OCI-LY1 (cell line): ENCODE measurements around the gene MAFB.

ENCODE experiments used
- H2AFZ ChIP-seq: fragments of 200-600 bp; sonication (generic), shearing (Covaris generic); 2 replicates; pipeline ENCODE4 v1.6.0; 2014; ENCODE audit warnings: antibody characterized with exemption, mild to moderate bottlenecking, low read length
- H3F3A ChIP-seq: fragments of 200-600 bp; sonication (generic), shearing (Covaris generic); 2 replicates; pipeline ENCODE4 v1.6.0; 2014; ENCODE audit warnings: mild to moderate bottlenecking, antibody characterized with exemption, low read length, moderate library complexity; ENCODE audit not compliant: insufficient read depth
- H3K27ac ChIP-seq: fragments of 200-600 bp; sonication (generic); 2 replicates; pipeline ENCODE4 v1.5.1; 2014; ENCODE audit warnings: low read length, mixed run types, mild to moderate bottlenecking, low read depth; ENCODE audit not compliant: poor library complexity, severe bottlenecking
- H3K27me3 ChIP-seq: fragments of 200-600 bp; sonication (generic); 2 replicates; pipeline ENCODE4 v1.6.0; 2014; ENCODE audit warnings: antibody characterized with exemption, mild to moderate bottlenecking, low read length, moderate library complexity; ENCODE audit not compliant: insufficient read depth
- H3K36me3 ChIP-seq: fragments of 200-600 bp; sonication (generic); 2 replicates; pipeline ENCODE4 v1.6.1; 2014; ENCODE audit warnings: mild to moderate bottlenecking, antibody characterized with exemption, low read length, moderate library complexity, mixed read lengths; ENCODE audit not compliant: insufficient read depth
- H3K4me1 ChIP-seq: fragments of 200-600 bp; sonication (generic); 2 replicates; pipeline ENCODE4 v1.5.1; 2014; ENCODE audit warnings: mild to moderate bottlenecking, low read length, moderate library complexity; ENCODE audit not compliant: insufficient read depth, severe bottlenecking
- H3K4me2 ChIP-seq: fragments of 200-600 bp; sonication (generic), shearing (Covaris generic); 2 replicates; pipeline ENCODE4 v1.6.1; 2014; ENCODE audit warnings: low read length
- H3K4me3 ChIP-seq: fragments of 200-600 bp; sonication (generic); 2 replicates; pipeline ENCODE4 v1.5.1; 2014; ENCODE audit warnings: low read length, low read depth, mild to moderate bottlenecking, mixed read lengths; ENCODE audit not compliant: poor library complexity, severe bottlenecking
- H3K79me2 ChIP-seq: fragments of 200-600 bp; shearing (Covaris generic); 2 replicates; pipeline ENCODE4 v1.6.1; 2016; ENCODE audit warnings: mixed run types, low read length, mixed read lengths; ENCODE audit not compliant: insufficient read depth
- H3K9ac ChIP-seq: fragments of 200-600 bp; sonication (generic), shearing (Covaris generic); 2 replicates; pipeline ENCODE4 v1.6.1; 2014; ENCODE audit warnings: mild to moderate bottlenecking, low read length, mixed read lengths
- H3K9me2 ChIP-seq: fragments of 200-600 bp; sonication (generic), shearing (Covaris generic); 2 replicates; pipeline ENCODE4 v1.6.1; 2014; ENCODE audit warnings: low read depth, mild to moderate bottlenecking, low read length, mixed read lengths
- H3K9me3 ChIP-seq: fragments of 200-600 bp; shearing (Covaris generic); 2 replicates; pipeline ENCODE4 v1.6.1; 2014; ENCODE audit warnings: low read length, mixed read lengths
- H4K20me1 ChIP-seq: fragments of 200-600 bp; sonication (generic), shearing (Covaris generic); 2 replicates; pipeline ENCODE4 v1.6.0; 2016; ENCODE audit warnings: mild to moderate bottlenecking, low read length; ENCODE audit not compliant: insufficient read depth
- EZH2 ChIP-seq: fragments of 200-600 bp; sonication (generic), shearing (Covaris generic); IDR thresholded peaks from 2 replicates; pipeline ENCODE4 v1.8.0; 2017; ENCODE audit warnings: borderline replicate concordance, mixed run types, mild to moderate bottlenecking, antibody characterized with exemption, low read length, moderate library complexity, mixed read lengths
- TF ChIP-seq, protein P1 (sequence below): fragments of 200-600 bp; sonication (generic), shearing (Covaris generic); IDR thresholded peaks from 2 replicates; pipeline ENCODE4 v1.5.1; 2017; ENCODE audit warnings: mild to moderate bottlenecking, antibody characterized with exemption, low read length, moderate library complexity, mixed read lengths

The MAFB gene

DNA sequence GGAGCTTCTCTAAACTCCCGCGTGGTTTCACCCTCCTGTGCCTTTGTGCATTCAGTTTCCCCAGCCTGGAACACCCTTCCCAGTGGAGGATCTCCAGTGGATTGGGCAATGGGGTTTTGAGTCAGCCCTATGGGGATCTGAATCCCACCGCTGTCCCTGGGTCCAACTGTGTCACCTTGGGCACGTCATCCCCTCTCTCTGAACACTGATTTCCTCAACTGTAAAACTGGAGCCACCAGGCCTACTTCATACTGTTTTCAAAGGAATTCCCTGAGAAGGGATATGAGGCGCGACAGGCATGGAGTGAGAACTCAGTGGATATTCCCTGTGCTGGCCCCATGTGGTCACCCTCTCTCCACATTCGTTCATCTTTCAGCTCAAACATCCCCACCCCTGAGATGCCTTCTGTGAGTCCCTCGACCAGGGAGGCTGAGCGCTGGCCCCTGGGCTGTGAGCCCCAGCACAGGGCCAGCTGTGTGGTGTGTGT is 25.7 kb downstream of the MAFB start:
- Histone ChIP-seq H3K4me1 (no peaks in the 10 kb centered on the region), H3K4me3 (no peak overlapping the region), H2AFZ (no peak overlapping the region), H3K9me3 (no peaks in the 10 kb centered on the region), H3F3A (no peaks in the 10 kb centered on the region), H3K79me2 (no peaks in the 10 kb centered on the region), H3K27me3 (no peaks in the 10 kb centered on the region), H3K9me2 (no peaks in the 10 kb centered on the region), H3K9ac (no peak overlapping the region), H3K4me2 (no peak overlapping the region), H4K20me1 (no peaks in the 10 kb centered on the region), H3K36me3 (no peaks in the 10 kb centered on the region), H3K27ac (no peak overlapping the region)
- TF ChIP-seq, protein P1, sequence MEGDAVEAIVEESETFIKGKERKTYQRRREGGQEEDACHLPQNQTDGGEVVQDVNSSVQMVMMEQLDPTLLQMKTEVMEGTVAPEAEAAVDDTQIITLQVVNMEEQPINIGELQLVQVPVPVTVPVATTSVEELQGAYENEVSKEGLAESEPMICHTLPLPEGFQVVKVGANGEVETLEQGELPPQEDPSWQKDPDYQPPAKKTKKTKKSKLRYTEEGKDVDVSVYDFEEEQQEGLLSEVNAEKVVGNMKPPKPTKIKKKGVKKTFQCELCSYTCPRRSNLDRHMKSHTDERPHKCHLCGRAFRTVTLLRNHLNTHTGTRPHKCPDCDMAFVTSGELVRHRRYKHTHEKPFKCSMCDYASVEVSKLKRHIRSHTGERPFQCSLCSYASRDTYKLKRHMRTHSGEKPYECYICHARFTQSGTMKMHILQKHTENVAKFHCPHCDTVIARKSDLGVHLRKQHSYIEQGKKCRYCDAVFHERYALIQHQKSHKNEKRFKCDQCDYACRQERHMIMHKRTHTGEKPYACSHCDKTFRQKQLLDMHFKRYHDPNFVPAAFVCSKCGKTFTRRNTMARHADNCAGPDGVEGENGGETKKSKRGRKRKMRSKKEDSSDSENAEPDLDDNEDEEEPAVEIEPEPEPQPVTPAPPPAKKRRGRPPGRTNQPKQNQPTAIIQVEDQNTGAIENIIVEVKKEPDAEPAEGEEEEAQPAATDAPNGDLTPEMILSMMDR = no peak
- TF ChIP-seq EZH2 = no peak

DNA sequence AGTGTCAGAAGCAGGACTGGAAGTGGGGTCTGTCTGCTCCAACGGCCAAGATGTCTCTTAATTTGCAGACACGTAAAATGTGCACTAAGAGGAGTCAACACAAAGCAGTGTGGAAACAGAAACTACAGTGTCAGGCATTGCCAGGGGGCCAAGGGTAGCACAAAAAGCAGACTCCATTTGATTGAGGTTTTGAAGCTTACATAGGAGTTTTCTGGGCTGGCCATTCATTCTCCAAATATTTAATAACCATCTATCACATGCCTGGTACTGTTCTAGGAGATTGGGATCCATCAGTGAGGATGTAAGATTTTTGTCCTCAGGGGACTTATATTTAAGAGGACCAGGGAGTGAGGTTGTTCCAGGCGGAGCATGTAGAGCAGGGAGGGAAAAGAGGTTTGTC is 29.5 kb downstream of the MAFB start:
- no peaks in the 10 kb centered on the region for H3K79me2 ChIP-seq
- no peaks in the 10 kb centered on the region for H3K9me2 ChIP-seq
- H3K9me3 ChIP-seq = no peaks in the 10 kb centered on the region
- no peaks in the 10 kb centered on the region for H3K4me1 ChIP-seq
- no peak overlapping the region for H3K9ac ChIP-seq
- no peaks in the 10 kb centered on the region for H3F3A ChIP-seq
- no peak overlapping the region for H3K27ac ChIP-seq
- no peak for TF ChIP-seq EZH2
- TF ChIP-seq, protein P1 = no peak
- H3K27me3 ChIP-seq = no peaks in the 10 kb centered on the region
- H4K20me1 ChIP-seq = no peaks in the 10 kb centered on the region
- no peak overlapping the region for H3K4me3 ChIP-seq
- H2AFZ ChIP-seq = no peak overlapping the region
- no peaks in the 10 kb centered on the region for H3K36me3 ChIP-seq
- no peak overlapping the region for H3K4me2 ChIP-seq

DNA sequence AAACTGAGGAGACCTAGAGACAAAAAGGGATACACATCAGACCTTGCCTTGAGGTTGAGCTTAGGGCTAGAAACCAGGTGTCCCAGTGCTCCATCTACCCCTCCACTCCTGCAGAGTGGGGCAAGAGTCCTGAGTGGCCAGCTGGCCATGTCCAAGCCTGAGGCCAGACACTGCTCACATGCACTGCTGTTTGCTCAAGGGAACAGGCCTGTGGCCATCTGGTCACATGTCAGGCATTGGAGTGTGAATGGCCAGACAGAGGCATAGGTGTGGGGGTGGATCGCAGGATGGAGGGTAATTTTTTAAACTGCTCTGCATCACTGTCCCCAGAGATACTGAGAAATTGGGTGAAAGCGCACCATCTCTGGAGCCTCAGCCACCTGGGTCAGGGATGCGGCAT is 30.5 kb downstream of the MAFB start:
- no peaks in the 10 kb centered on the region for H3K36me3 ChIP-seq
- H3K4me2 ChIP-seq = no peak overlapping the region
- no peaks in the 10 kb centered on the region for H3K9me3 ChIP-seq
- H3K9ac ChIP-seq = no peak overlapping the region
- no peaks in the 10 kb centered on the region for H4K20me1 ChIP-seq
- H3K79me2 ChIP-seq = no peaks in the 10 kb centered on the region
- no peak overlapping the region for H2AFZ ChIP-seq
- H3F3A ChIP-seq = no peaks in the 10 kb centered on the region
- H3K27me3 ChIP-seq = no peaks in the 10 kb centered on the region
- H3K27ac ChIP-seq = no peak overlapping the region
- no peaks in the 10 kb centered on the region for H3K4me1 ChIP-seq
- no peaks in the 10 kb centered on the region for H3K9me2 ChIP-seq
- TF ChIP-seq, protein P1 = no peak
- no peak for TF ChIP-seq EZH2
- H3K4me3 ChIP-seq = no peak overlapping the region
